Measurements from ENCODE around the gene BEGAIN.

BEGAIN gene

GRCh38 chr14:100607611-100607956 lies 20.4 kb upstream of the BEGAIN start:
- H3K27me3 ChIP-seq (ENCODE audit: control insufficient read depth, insufficient read depth, low read length, poor library complexity, severe bottlenecking): no peaks in the 10 kb centered on the region
- H3K27ac ChIP-seq (ENCODE audit: insufficient read depth, low read depth, low read length, poor library complexity, severe bottlenecking): no peak overlapping the region
- WGBS, 2 experiments: 93 to 94% methylated on average over 10 of the region's 10 CpGs
- H3K9me3 ChIP-seq (ENCODE audit: control insufficient read depth, low read length): no peaks in the 10 kb centered on the region
- H3K36me3 ChIP-seq (ENCODE audit: control insufficient read depth, insufficient read depth, low read length): no peaks in the 10 kb centered on the region
- no peak overlapping the region for H3K4me3 ChIP-seq (ENCODE audit: insufficient read depth, low read depth, low read length)
- H3K4me1 ChIP-seq (ENCODE audit: control insufficient read depth, insufficient read depth, low read length): no peaks in the 10 kb centered on the region

- no peaks in the 10 kb centered on the region for H3K9me3 ChIP-seq (ENCODE audit: control insufficient read depth, low read length)
- H3K27ac ChIP-seq (ENCODE audit: insufficient read depth, low read depth, low read length, poor library complexity, severe bottlenecking): no peak overlapping the region
- WGBS, 2 experiments: 93 to 95% methylated on average over 15 of the region's 15 CpGs
- no peaks in the 10 kb centered on the region for H3K36me3 ChIP-seq (ENCODE audit: control insufficient read depth, insufficient read depth, low read length)
- no peaks in the 10 kb centered on the region for H3K4me1 ChIP-seq (ENCODE audit: control insufficient read depth, insufficient read depth, low read length)
- H3K4me3 ChIP-seq (ENCODE audit: insufficient read depth, low read depth, low read length): no peak overlapping the region
- H3K27me3 ChIP-seq (ENCODE audit: control insufficient read depth, insufficient read depth, low read length, poor library complexity, severe bottlenecking): no peaks in the 10 kb centered on the region
Observed at GRCh38 chr14:100606687-100607610, 19.7 kb upstream of the BEGAIN start.

GRCh38 chr14:100605706-100606686 lies 18.8 kb upstream of the BEGAIN start:
- Histone ChIP-seq H3K27ac (ENCODE audit: insufficient read depth, low read depth, low read length, poor library complexity, severe bottlenecking) (no peak overlapping the region), H3K36me3 (ENCODE audit: control insufficient read depth, insufficient read depth, low read length) (no peaks in the 10 kb centered on the region), H3K27me3 (ENCODE audit: control insufficient read depth, insufficient read depth, low read length, poor library complexity, severe bottlenecking) (no peaks in the 10 kb centered on the region), H3K4me1 (ENCODE audit: control insufficient read depth, insufficient read depth, low read length) (no peaks in the 10 kb centered on the region), H3K4me3 (ENCODE audit: insufficient read depth, low read depth, low read length) (no peak overlapping the region), H3K9me3 (ENCODE audit: control insufficient read depth, low read length) (no peaks in the 10 kb centered on the region)
- WGBS, 2 experiments: 84 to 86% methylated on average over 29 of the region's 29 CpGs

GRCh38 chr14:100605230-100605629 lies 18.0 kb upstream of the BEGAIN start:
- Histone ChIP-seq H3K27me3 (ENCODE audit: control insufficient read depth, insufficient read depth, low read length, poor library complexity, severe bottlenecking) (no peaks in the 10 kb centered on the region), H3K4me1 (ENCODE audit: control insufficient read depth, insufficient read depth, low read length) (no peaks in the 10 kb centered on the region), H3K36me3 (ENCODE audit: control insufficient read depth, insufficient read depth, low read length) (no peaks in the 10 kb centered on the region), H3K27ac (ENCODE audit: insufficient read depth, low read depth, low read length, poor library complexity, severe bottlenecking) (no peak overlapping the region), H3K4me3 (ENCODE audit: insufficient read depth, low read depth, low read length) (no peak overlapping the region), H3K9me3 (ENCODE audit: control insufficient read depth, low read length) (no peaks in the 10 kb centered on the region)
- 88 to 95% methylated on average over 4 of the region's 4 CpGs for WGBS, 2 experiments

- no peaks in the 10 kb centered on the region for H3K4me1 ChIP-seq (ENCODE audit: control insufficient read depth, insufficient read depth, low read length)
- no peak overlapping the region for H3K27ac ChIP-seq (ENCODE audit: insufficient read depth, low read depth, low read length, poor library complexity, severe bottlenecking)
- WGBS, 2 experiments: 95 to 96% methylated on average over 24 of the region's 24 CpGs
- no peak overlapping the region for H3K4me3 ChIP-seq (ENCODE audit: insufficient read depth, low read depth, low read length)
- H3K36me3 ChIP-seq (ENCODE audit: control insufficient read depth, insufficient read depth, low read length): no peaks in the 10 kb centered on the region
- H3K27me3 ChIP-seq (ENCODE audit: control insufficient read depth, insufficient read depth, low read length, poor library complexity, severe bottlenecking): no peaks in the 10 kb centered on the region
- no peaks in the 10 kb centered on the region for H3K9me3 ChIP-seq (ENCODE audit: control insufficient read depth, low read length)
Observed at GRCh38 chr14:100604709-100605108, 17.5 kb upstream of the BEGAIN start.

GRCh38 chr14:100604121-100604501 lies 16.9 kb upstream of the BEGAIN start:
- Histone ChIP-seq H3K27ac (ENCODE audit: insufficient read depth, low read depth, low read length, poor library complexity, severe bottlenecking) (no peak overlapping the region), H3K4me1 (ENCODE audit: control insufficient read depth, insufficient read depth, low read length) (no peaks in the 10 kb centered on the region), H3K9me3 (ENCODE audit: control insufficient read depth, low read length) (no peaks in the 10 kb centered on the region), H3K36me3 (ENCODE audit: control insufficient read depth, insufficient read depth, low read length) (no peaks in the 10 kb centered on the region), H3K4me3 (ENCODE audit: insufficient read depth, low read depth, low read length) (no peak overlapping the region), H3K27me3 (ENCODE audit: control insufficient read depth, insufficient read depth, low read length, poor library complexity, severe bottlenecking) (no peaks in the 10 kb centered on the region)
- WGBS, 2 experiments: 92 to 93% methylated on average over 13 of the region's 13 CpGs

GRCh38 chr14:100603341-100604120 lies 16.3 kb upstream of the BEGAIN start:
- Histone ChIP-seq H3K27me3 (ENCODE audit: control insufficient read depth, insufficient read depth, low read length, poor library complexity, severe bottlenecking) (no peaks in the 10 kb centered on the region), H3K36me3 (ENCODE audit: control insufficient read depth, insufficient read depth, low read length) (no peaks in the 10 kb centered on the region), H3K4me1 (ENCODE audit: control insufficient read depth, insufficient read depth, low read length) (no peaks in the 10 kb centered on the region), H3K9me3 (ENCODE audit: control insufficient read depth, low read length) (no peaks in the 10 kb centered on the region), H3K4me3 (ENCODE audit: insufficient read depth, low read depth, low read length) (no peak overlapping the region), H3K27ac (ENCODE audit: insufficient read depth, low read depth, low read length, poor library complexity, severe bottlenecking) (no peak overlapping the region)
- 79 to 82% methylated on average over 18 of the region's 18 CpGs for WGBS, 2 experiments

GRCh38 chr14:100602621-100603230 lies 15.5 kb upstream of the BEGAIN start:
- H3K4me1 ChIP-seq (ENCODE audit: control insufficient read depth, insufficient read depth, low read length): no peaks in the 10 kb centered on the region
- H3K27me3 ChIP-seq (ENCODE audit: control insufficient read depth, insufficient read depth, low read length, poor library complexity, severe bottlenecking): no peaks in the 10 kb centered on the region
- no peaks in the 10 kb centered on the region for H3K36me3 ChIP-seq (ENCODE audit: control insufficient read depth, insufficient read depth, low read length)
- H3K4me3 ChIP-seq (ENCODE audit: insufficient read depth, low read depth, low read length): no peak overlapping the region
- 83% methylated on average over 7 of the region's 7 CpGs for WGBS, 2 experiments
- no peaks in the 10 kb centered on the region for H3K9me3 ChIP-seq (ENCODE audit: control insufficient read depth, low read length)
- H3K27ac ChIP-seq (ENCODE audit: insufficient read depth, low read depth, low read length, poor library complexity, severe bottlenecking): no peak overlapping the region

GRCh38 chr14:100601914-100602313 lies 14.7 kb upstream of the BEGAIN start:
- Histone ChIP-seq H3K27ac (ENCODE audit: insufficient read depth, low read depth, low read length, poor library complexity, severe bottlenecking) (no peak overlapping the region), H3K4me3 (ENCODE audit: insufficient read depth, low read depth, low read length) (no peak overlapping the region), H3K9me3 (ENCODE audit: control insufficient read depth, low read length) (no peaks in the 10 kb centered on the region), H3K4me1 (ENCODE audit: control insufficient read depth, insufficient read depth, low read length) (no peaks in the 10 kb centered on the region), H3K27me3 (ENCODE audit: control insufficient read depth, insufficient read depth, low read length, poor library complexity, severe bottlenecking) (no peaks in the 10 kb centered on the region), H3K36me3 (ENCODE audit: control insufficient read depth, insufficient read depth, low read length) (no peaks in the 10 kb centered on the region)
- 85 to 92% methylated on average over 4 of the region's 4 CpGs for WGBS, 2 experiments

All from ectodermal cell (in vitro differentiated cells).